Measurements from ENCODE around the gene YTHDC2.

YTHDC2 gene

GRCh38 chr5:113526421-113526820 is 12.9 kb downstream of the YTHDC2 start:
- TF ChIP-seq, protein P1, sequence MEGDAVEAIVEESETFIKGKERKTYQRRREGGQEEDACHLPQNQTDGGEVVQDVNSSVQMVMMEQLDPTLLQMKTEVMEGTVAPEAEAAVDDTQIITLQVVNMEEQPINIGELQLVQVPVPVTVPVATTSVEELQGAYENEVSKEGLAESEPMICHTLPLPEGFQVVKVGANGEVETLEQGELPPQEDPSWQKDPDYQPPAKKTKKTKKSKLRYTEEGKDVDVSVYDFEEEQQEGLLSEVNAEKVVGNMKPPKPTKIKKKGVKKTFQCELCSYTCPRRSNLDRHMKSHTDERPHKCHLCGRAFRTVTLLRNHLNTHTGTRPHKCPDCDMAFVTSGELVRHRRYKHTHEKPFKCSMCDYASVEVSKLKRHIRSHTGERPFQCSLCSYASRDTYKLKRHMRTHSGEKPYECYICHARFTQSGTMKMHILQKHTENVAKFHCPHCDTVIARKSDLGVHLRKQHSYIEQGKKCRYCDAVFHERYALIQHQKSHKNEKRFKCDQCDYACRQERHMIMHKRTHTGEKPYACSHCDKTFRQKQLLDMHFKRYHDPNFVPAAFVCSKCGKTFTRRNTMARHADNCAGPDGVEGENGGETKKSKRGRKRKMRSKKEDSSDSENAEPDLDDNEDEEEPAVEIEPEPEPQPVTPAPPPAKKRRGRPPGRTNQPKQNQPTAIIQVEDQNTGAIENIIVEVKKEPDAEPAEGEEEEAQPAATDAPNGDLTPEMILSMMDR (IDR thresholded peaks at IDR 0.05; ENCODE audit: low read depth, low read length, missing control alignments): no peak
- no peak for DNase-seq (ENCODE audit: low read depth)
- no peak overlapping the region for H3K4me3 ChIP-seq (ENCODE audit: low read depth, low read length)

DNA sequence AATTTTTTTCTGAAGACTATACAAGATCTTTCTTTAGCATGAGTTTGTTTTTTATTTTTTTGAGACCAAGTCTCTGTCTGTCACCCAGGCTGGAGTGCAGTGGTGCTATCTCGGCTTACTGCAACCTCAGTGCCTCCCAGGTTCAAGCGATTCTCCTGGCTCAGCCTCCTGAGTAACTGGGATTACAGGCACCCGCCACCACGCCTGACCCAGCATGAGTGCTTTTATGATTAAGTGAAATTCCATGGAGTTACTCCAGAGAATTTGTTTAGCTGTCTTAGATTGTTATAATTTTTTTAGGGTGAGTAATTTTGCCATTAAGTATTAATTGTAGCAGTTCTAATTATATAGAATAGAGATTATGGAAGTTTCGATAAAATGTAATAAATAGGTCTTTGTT is 14.3 kb downstream of the YTHDC2 start:
- DNase-seq (ENCODE audit: low read depth): no peak
- TF ChIP-seq, protein P1 (IDR thresholded peaks at IDR 0.05; ENCODE audit: low read depth, low read length, missing control alignments): no peak
- H3K4me3 ChIP-seq (ENCODE audit: low read depth, low read length): no peak overlapping the region

- DNase-seq (ENCODE audit: low read depth): no peak
- H3K4me3 ChIP-seq (ENCODE audit: low read depth, low read length): no peak overlapping the region
Observed at GRCh38 chr5:113531481-113532159, 18.1 kb downstream of the YTHDC2 start.

DNA sequence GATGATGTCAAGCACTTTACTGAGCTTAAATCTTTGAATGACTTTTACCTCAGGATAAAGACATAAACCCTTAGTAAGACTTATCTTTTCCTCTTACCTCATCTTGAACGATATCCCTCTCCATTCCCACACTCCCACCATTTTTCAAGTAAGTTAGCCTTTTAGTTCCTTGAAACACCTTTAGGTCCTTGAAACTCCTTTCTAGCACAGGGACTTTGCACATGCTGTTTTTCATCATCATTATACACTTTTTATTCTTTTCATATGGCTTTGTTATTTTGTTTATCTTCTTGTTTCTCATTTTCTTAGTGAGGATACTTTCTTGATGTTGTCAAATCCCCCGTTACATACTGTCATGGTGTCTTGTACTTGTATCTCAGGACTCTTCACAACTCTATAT is 24.8 kb downstream of the YTHDC2 start:
- no peak overlapping the region for H3K4me3 ChIP-seq (ENCODE audit: low read depth, low read length)
- TF ChIP-seq, protein P1 (IDR thresholded peaks at IDR 0.05; ENCODE audit: low read depth, low read length, missing control alignments): no peak
- DNase-seq (ENCODE audit: low read depth): no peak

More at GRCh38 chr5:113531481-113532159, 18.1 kb downstream of the YTHDC2 start:
- TF ChIP-seq, protein P1 (IDR thresholded peaks at IDR 0.05; ENCODE audit: low read depth, low read length, missing control alignments): no peak

DNA sequence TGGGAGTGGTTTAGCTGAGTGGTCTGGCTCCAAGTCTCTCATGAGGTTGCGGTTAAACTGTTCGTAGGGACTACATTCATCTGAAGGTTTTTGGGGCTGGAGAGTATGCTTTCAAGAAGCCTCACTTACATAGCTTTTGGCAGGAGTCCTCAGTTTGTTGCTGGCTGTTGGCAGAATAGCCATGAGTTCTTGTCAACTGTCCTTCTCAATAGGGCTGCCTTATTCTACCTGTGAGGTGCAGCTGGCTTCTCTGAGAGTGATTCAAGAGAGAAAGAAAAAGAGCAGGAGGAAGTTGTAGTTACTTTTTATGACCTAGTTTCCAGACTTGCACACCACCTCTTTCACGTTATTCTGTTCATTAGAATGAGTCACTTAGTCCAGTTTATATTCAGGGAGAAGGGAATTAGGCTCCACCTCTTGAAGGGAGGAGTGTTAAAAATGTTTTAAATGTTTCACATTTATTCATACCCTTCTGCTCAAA is 33.2 kb downstream of the YTHDC2 start:
- DNase-seq (ENCODE audit: low read depth): no peak
- TF ChIP-seq, protein P1 (IDR thresholded peaks at IDR 0.05; ENCODE audit: low read depth, low read length, missing control alignments): no peak

GRCh38 chr5:113548396-113548795 is 34.9 kb downstream of the YTHDC2 start:
- H3K4me3 ChIP-seq (ENCODE audit: low read depth, low read length): no peak overlapping the region
- TF ChIP-seq, protein P1 (IDR thresholded peaks at IDR 0.05; ENCODE audit: low read depth, low read length, missing control alignments): no peak
- no peak for DNase-seq (ENCODE audit: low read depth)

More for the DNA sequence above, 33.2 kb downstream of the YTHDC2 start:
- no peak overlapping the region for H3K4me3 ChIP-seq (ENCODE audit: low read depth, low read length)

DNA sequence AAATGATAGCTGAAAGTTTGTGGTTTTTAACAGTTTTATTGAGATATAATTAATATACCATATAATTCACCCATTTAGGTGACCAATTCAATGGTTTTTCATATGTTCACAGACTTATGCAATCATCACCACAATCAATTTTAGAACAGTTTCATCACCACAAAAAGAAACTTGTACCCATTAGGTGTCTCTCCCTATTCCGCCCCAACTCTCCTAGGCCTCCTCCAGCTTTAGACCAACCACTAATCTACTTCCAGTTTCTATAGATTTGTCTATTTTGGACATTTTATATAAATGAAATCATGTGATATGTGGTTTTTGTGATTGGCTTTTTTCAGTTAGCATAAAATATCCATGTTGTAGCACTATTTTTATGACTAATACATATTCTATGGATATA is 38.6 kb downstream of the YTHDC2 start:
- H3K4me3 ChIP-seq (ENCODE audit: low read depth, low read length): no peak overlapping the region
- TF ChIP-seq, protein P1 (IDR thresholded peaks at IDR 0.05; ENCODE audit: low read depth, low read length, missing control alignments): no peak
- no peak for DNase-seq (ENCODE audit: low read depth)

Data from GM12864 (cell line).